Heart left ventricle (tissue), 13 donors: ENCODE data around the gene ZNF821.

Experiments used
- POLR2A ChIP-seq, 2 donors: fragments of 450-650 bp; IDR thresholded peaks; one replicate each; pipeline ENCODE4 v1.6.1; 2017; ENCODE audit warnings: antibody characterized with exemption in 2 of 2, mild to moderate bottlenecking in 2 of 2, moderate library complexity in 2 of 2
- TF ChIP-seq, protein P1 (sequence below), 12 donors: fragments of 200-600 bp; sonication (generic) in 4 of 12; IDR thresholded peaks; one replicate each; pipeline versions ENCODE4 v1.5.0 to v1.8.0; 2018 to 2022; ENCODE audit warnings: antibody characterized with exemption in 12 of 12, mild to moderate bottlenecking in 5 of 12
- donor health status: ischemic (EF 13 %, LVEDD 7.1; RV severe dilation, severe dysfunction).
- donor health status: DM: no; HTN: yes; CAD: no.
- donor health status: DM: no; HTN: no; CAD: no.
- donor health status: ischemic (EF 25% LVEDD 6.9; RV normal size, moderate dysfunction).
- donor health status: ischemic (EF 25% LVEDD 5.7; RV mildly dilated, moderate dysfunction).
- donor health status: ischemic (EF 35%, LVEDD 5.7; RV mildly dilated, moderate dysfunction).
- donor health status: nonischemic (EF 11% LVEDD 7.7; RV severe dilation, severe dysfunction).
- donor health status: DM: yes; HTN: yes; CAD: no.
- donor health status: PGD.
- donor health status: ischemic (EF 29% LVEDD 5.4; RV normal size, mild dysfunction).
- donor health status: nonischemic (EF 23%, LVEDD 6.1; RV moderate dilation, normal function).

DNA sequence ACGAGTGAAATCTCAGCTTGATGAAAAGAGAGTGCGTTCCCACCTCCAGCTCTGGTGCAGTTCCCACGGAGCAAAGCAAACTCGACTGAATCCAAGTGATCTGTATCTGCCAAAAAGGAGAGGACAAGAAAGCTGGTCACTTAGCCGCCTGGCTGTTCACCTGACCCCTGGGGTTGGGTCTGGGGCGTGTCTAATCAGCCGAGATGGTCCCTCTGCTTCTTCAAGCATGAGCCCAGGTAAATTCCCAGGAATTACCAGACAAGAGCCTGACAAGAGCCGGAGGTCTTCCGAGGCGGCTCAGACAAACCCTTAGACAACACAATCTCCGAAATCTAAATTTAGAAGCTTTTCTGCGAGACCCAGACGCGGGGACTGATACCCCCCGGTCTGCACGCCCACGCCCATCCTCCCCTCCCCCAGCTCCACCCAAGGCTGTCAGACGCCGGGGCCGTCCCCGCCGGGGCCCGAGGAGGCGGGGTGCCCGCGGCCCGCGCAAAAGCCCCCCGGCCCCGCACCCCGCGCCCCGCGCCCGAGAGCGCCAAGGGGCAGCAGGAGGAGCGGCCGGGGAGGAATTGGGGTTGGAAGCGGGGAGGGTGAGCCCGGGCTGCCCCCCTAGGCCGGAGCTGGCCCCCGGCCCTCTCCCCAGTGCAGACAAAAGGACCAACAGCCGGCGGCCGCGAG is 674 bp downstream of the ZNF821 start:
- TF ChIP-seq, protein P1, sequence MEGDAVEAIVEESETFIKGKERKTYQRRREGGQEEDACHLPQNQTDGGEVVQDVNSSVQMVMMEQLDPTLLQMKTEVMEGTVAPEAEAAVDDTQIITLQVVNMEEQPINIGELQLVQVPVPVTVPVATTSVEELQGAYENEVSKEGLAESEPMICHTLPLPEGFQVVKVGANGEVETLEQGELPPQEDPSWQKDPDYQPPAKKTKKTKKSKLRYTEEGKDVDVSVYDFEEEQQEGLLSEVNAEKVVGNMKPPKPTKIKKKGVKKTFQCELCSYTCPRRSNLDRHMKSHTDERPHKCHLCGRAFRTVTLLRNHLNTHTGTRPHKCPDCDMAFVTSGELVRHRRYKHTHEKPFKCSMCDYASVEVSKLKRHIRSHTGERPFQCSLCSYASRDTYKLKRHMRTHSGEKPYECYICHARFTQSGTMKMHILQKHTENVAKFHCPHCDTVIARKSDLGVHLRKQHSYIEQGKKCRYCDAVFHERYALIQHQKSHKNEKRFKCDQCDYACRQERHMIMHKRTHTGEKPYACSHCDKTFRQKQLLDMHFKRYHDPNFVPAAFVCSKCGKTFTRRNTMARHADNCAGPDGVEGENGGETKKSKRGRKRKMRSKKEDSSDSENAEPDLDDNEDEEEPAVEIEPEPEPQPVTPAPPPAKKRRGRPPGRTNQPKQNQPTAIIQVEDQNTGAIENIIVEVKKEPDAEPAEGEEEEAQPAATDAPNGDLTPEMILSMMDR (IDR thresholded peaks at IDR 0.05): peak in 4 of 12 donors; percentile 32 to 60 (median 46)
- TF ChIP-seq POLR2A (IDR thresholded peaks at IDR 0.05): no peak
